RPMI8226 (cell line): ENCODE data around the gene CNEP1R1.
A peak's percentile ranks its signal among the peaks of the same experiment; 100 is the strongest.

Experiments
- DNase-seq: peaks from one replicate; pipeline ENCODE4 v3.0.0-alpha.2; 2015

The CNEP1R1 gene

GRCh38 chr16:50065624-50066481, 40.8 kb downstream of the CNEP1R1 start, which contains the start of gene HEATR3:
HEATR3 (plus strand) TSS chr16:50065970; CDS start chr16:50066132, 162 bp downstream.
- peak; percentile 96 for DNase-seq

- peak; percentile 16 for DNase-seq
Measured at GRCh38 chr16:50066482-50067289, 41.7 kb downstream of the CNEP1R1 start.

GRCh38 chr16:50067290-50067853, 42.3 kb downstream of the CNEP1R1 start:
- DNase-seq: peak; percentile 60

GRCh38 chr16:50068550-50068949, 43.5 kb downstream of the CNEP1R1 start:
- no peak for DNase-seq

- no peak for DNase-seq
Measured at GRCh38 chr16:50069060-50069459, 44.0 kb downstream of the CNEP1R1 start.

GRCh38 chr16:50071075-50071671, 46.1 kb downstream of the CNEP1R1 start:
- DNase-seq: no peak

- DNase-seq: no peak
Measured at GRCh38 chr16:50072730-50073129, 47.7 kb downstream of the CNEP1R1 start.

GRCh38 chr16:50079397-50080140, 54.5 kb downstream of the CNEP1R1 start:
- no peak for DNase-seq

- no peak for DNase-seq
Measured at GRCh38 chr16:50081428-50082018, 56.5 kb downstream of the CNEP1R1 start.

- DNase-seq: no peak
Measured at GRCh38 chr16:50083996-50084395, 59.0 kb downstream of the CNEP1R1 start.

GRCh38 chr16:50086176-50086575, 61.2 kb downstream of the CNEP1R1 start:
- no peak for DNase-seq
